Mammary epithelial cell (primary cell): ENCODE measurements around the gene ACSL6.

ENCODE experiments used
- CTCF ChIP-seq, 2 donors: IDR thresholded peaks in 1 of 2; conservative IDR thresholded peaks in 1 of 2; 2 replicates each; pipeline ENCODE4 v1.5.1; 2011 to 2012; ENCODE audit warnings: inconsistent platforms in 2 of 2, low read length in 2 of 2, mild to moderate bottlenecking in 2 of 2, control low read depth in 1 of 2, low read depth in 1 of 2; ENCODE audit not compliant: insufficient read depth in 1 of 2; ENCODE audit errors: extremely low read depth in 1 of 2
- EZH2 ChIP-seq: IDR thresholded peaks from 2 replicates; pipeline ENCODE4 v1.6.1; 2012; ENCODE audit warnings: low read length, inconsistent platforms, borderline replicate concordance

- no peak for TF ChIP-seq CTCF (conservative IDR thresholded peaks at IDR 0.05 in 1 of 2, IDR thresholded peaks at IDR 0.05 in 1 of 2; ENCODE audit: extremely low read depth in 1 of 2, insufficient read depth in 1 of 2, low read depth in 1 of 2, low read length in 2 of 2)
- TF ChIP-seq EZH2 = no peak
Observed at GRCh38 chr5:132054697-132055440, 43.4 kb upstream of the ACSL6 start.
